HG02852 (cell line): ENCODE data around the gene LRP10.
"Not testable (repeated sequence)": the region's sequence is repeated elsewhere in the genome, so short reads cannot be mapped to it uniquely, and the experiment has no call there.

Experiments
- ATAC-seq: cut with Tn5 transposase; IDR thresholded peaks from one replicate; pipeline ENCODE4 v1.9.1; 2021; ENCODE audit warnings: mild to moderate bottlenecking, moderate library complexity; ENCODE audit not compliant: unreplicated experiment

LRP10 gene

DNA sequence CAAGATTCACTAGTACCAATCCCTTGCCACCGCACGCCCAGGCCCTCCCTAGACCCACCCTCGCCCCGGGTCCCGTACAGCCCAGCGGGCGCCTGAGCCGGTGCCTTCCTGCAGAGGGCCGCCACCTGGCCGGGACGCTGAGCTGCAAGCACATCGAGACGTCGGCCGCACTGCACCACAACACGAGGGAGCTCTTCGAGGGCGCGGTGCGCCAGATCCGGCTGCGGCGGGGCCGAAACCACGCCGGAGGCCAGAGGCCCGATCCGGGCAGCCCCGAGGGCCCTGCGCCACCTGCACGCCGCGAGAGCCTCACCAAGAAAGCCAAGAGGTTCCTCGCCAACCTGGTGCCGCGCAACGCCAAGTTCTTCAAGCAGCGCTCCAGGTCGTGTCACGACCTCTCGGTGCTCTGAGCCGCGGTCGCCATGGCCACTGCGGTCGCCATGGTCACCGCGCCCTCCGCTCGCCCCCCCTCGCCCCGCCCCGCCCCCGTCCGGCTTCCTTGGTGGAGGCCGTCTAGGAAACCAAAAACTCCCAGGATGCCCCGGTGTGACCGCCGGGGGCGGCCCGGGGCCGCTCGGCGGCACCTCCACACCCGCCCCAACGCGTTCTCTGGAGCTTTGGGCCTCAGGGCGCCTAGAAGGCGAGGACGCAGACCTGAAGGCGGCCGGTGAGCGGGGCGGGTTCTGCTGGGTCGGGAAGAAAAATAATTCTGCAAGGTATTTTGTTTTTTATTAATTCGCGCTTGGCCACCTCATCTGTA is 15.1 kb downstream of the LRP10 start:
- peak; percentile 47 for ATAC-seq

- ATAC-seq = peak; percentile 30
These were observed 15.9 kb downstream of the LRP10 start for GRCh38 chr14:22887260-22887989.

- ATAC-seq = peak; percentile 50
These were observed 16.4 kb downstream of the LRP10 start for GRCh38 chr14:22887990-22888378.

GRCh38 chr14:22888662-22889061 is 17.1 kb downstream of the LRP10 start:
- ATAC-seq = no peak

- ATAC-seq = no peak
These were observed 18.9 kb downstream of the LRP10 start for GRCh38 chr14:22890416-22890815.

GRCh38 chr14:22892488-22892887 is 20.9 kb downstream of the LRP10 start:
- ATAC-seq = no peak

DNA sequence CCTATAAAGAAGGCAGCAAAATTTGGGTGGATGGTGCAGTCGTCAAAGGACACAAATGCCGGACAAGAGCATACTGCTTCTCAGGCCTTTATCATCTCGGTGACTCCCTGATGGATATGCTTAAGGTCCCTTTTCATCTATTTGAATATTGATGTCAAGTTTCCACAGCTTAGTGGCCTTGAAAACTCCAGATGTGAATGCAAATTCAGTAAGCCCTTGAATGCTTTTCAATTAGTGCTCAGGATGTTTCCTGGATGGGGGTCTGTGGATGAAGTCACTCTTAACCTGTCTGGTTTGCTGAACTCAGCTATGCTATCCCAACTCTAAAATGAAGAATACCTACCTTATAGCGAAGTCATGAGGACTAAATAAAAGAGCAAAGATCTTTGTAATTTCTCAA is 22.2 kb downstream of the LRP10 start:
- ATAC-seq = no peak

- no peak for ATAC-seq
These were observed 23.9 kb downstream of the LRP10 start for GRCh38 chr14:22895402-22895801.

GRCh38 chr14:22896356-22896755 is 24.8 kb downstream of the LRP10 start:
- no peak for ATAC-seq

GRCh38 chr14:22896760-22897159 is 25.2 kb downstream of the LRP10 start:
- no peak for ATAC-seq

- no peak for ATAC-seq
These were observed 25.8 kb downstream of the LRP10 start for GRCh38 chr14:22897357-22897756.

GRCh38 chr14:22898302-22899090 is 27.0 kb downstream of the LRP10 start:
- ATAC-seq = no peak

GRCh38 chr14:22900081-22900799 is 28.7 kb downstream of the LRP10 start:
- ATAC-seq = no peak

GRCh38 chr14:22901799-22902198 is 30.3 kb downstream of the LRP10 start:
- ATAC-seq = no peak

DNA sequence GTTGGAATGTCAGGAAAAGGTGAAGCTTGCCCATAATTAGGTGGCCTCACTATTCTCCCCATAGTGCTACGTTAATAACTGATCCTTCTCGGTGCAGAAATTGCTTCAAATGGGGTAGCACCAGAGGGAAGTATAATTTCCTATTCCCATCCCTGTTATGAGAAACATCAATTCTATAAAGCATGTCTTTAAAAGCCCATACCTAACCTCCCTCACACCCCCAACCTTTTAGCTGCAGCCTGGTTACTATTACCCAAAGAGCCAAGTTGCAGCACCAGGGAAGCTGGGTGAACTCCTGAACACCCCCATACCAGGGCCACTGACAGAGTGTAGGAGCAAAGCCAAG is 32.2 kb downstream of the LRP10 start:
- ATAC-seq = no peak

- no peak for ATAC-seq
These were observed 34.1 kb downstream of the LRP10 start for GRCh38 chr14:22905627-22906026.

DNA sequence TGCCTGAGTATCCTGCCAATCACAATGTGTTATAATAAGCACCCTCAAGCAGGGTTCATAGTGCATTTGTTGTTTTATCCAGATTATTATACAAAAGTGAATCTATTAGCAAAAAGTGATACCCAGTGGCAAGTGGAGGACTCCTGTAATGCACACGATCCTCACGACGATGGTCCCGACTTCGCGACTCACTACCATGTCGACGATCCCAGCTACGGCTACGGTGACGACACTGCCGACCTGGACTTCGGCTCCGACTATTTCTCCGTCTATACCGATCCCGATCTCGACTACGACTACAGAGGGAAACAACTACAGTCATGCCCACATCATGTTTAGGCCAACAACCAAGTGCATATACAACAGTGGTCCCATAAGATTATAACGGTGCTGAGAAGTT is 34.5 kb downstream of the LRP10 start:
- ATAC-seq = no peak

GRCh38 chr14:22907429-22907828 is 35.9 kb downstream of the LRP10 start:
- no peak for ATAC-seq

GRCh38 chr14:22908601-22909000 is 37.1 kb downstream of the LRP10 start:
- no peak for ATAC-seq

DNA sequence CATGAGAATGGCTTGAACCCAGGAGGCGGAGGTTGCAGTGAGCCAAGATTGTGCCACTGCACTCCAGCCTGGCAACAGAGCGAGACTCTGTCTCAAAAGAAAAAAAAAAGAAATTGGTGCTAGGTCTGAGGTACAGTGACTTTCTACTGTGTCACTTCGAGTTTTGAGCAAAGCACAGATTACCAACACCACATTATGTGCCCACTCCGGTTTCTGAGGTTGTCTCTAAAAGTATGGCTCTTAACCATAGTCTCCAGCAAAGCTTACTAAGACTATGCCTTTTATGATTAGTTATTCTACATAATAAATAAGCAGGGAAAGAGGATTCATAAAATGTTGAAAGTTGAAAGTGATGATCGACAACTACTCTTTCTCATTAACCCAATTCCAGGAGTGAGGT is 39.4 kb downstream of the LRP10 start:
- no peak for ATAC-seq

GRCh38 chr14:22914836-22915235 is 43.3 kb downstream of the LRP10 start:
- ATAC-seq = not testable (repeated sequence)
